CD4-positive, alpha-beta T cell treated with Interleukin-4 for 1 hour (primary cell): Measurements from ENCODE around the gene LDLRAP1.
A peak's percentile ranks its signal among the peaks of the same experiment; 100 is the strongest.

ENCODE experiments used
- DNase-seq, 2 donors: peaks; one replicate each; pipeline ENCODE4 v3.0.0-alpha.2; 2020 to 2022

The LDLRAP1 gene, protein sequence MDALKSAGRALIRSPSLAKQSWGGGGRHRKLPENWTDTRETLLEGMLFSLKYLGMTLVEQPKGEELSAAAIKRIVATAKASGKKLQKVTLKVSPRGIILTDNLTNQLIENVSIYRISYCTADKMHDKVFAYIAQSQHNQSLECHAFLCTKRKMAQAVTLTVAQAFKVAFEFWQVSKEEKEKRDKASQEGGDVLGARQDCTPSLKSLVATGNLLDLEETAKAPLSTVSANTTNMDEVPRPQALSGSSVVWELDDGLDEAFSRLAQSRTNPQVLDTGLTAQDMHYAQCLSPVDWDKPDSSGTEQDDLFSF

DNA sequence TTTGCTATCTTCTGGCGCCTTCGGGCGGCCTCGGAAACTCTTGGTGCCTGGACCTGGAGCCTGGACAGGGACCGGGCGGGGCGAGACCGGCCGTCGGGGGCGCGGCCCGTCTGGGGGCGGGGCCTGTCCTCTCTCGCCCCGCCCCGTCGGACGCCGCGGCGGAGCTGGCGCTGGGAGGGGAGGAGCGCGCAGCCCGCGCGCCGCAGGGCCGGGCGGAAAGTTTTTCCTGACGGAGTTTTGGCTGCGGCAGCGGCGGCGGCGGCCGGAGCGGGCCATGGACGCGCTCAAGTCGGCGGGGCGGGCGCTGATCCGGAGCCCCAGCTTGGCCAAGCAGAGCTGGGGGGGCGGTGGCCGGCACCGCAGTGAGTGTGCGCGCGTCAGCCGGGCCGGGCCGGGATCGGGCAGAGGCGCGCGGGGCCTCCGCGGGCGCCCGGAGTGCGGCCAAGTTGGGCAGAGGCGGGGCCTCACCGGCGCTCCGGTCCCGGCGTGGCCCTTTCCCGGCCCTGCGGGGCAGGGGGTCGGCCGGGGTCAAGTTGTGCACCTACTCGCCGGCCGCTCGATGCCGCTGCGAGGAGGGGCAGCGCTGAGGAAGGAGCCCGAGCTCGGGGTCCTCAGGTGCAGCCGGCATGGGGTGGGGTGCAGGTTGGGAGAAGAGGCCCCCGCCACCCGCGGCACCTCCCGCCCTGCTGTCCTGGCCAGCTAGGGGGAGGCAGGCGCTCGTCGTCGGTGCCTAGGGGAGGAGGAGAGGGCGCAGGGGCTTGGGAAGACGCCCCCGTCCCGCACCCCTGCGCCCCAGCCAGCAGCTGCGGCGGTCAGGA, at the start of gene LDLRAP1:
LDLRAP1 (plus strand) TSS at position 182 of the 818 bp plus-strand sequence; CDS start at position 275, 93 bp downstream.
- DNase-seq: peak; percentile 55 to 66

DNA sequence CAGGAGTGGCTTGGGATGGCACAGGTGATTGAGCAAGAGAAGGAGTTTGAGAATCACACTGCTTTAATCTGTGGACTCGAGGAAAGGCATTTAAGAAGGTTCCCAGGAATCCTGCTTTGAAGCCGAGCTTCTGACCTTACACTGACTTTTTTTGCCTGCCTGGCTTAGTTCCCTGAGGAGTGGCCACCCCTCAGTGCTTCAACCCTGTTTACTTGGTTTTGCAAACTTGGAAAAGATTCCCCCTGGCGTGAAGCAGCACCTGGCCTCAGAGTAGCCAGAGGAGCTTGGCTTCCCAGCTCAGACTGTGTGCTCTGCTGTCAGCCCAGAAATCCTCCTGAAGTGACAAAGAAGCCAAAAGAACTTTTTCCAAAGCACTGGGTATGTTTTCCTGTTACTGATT, 48.5 kb upstream of the LDLRAP1 start:
- DNase-seq: no peak

DNA sequence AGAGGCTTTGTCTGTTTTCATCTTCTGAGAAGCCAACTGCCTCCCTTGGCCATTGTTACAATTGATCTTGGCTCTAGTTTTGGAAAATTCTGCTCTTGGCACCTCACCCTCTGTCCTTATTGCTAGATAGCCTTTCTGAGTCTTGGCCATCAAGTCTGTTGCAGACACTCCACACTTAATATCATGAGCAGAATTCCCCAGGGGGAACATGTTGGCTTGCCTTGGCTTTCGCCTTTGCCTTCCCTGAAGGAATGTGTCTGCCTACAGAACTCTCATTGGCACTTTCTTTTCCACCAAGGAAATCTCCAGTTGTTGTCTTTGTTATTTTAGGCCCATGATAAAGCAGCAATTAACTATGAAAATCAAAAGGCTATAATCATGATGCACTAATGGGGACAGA, 42.7 kb upstream of the LDLRAP1 start:
- no peak for DNase-seq

DNA sequence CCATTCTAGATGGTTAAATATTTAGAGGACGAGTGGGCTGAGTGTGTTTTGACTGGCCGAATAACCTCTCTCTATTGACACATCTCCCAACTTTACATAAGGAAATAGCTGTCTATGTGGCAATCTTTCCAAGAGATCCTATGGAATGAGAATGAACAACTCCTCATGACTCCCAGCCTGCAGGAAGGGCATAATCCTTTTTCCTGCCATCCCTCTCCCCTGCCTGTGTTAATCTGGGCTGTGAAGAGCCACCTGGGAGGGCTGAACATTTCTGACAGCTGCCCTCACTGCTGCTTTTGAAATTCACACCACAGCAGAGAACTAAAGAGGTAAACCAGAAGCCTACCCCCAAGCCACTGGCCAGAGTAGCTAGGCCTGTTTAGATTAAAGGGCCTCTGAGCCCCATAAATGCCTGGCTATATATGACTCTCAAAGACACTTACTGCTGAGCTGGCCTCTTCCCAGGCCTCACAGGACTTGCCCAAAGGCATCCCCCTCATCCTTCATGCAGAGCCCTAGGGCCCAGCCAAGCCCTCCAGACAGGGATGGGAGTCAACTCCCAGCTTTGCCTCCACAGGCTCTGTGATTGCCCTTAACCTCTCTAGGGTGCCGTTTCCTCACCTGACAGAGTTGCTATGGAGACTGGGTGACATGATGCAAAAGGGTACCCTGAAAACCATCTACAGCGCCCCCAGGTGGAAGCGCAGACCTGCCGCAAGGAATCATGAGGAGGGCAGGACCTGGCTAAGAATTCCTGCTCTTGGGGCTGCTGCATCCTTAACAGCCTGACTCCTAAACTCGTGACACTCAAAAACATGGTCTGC, 42.0 kb upstream of the LDLRAP1 start:
- DNase-seq: peak in 1 of 2 donors; percentile 11

DNA sequence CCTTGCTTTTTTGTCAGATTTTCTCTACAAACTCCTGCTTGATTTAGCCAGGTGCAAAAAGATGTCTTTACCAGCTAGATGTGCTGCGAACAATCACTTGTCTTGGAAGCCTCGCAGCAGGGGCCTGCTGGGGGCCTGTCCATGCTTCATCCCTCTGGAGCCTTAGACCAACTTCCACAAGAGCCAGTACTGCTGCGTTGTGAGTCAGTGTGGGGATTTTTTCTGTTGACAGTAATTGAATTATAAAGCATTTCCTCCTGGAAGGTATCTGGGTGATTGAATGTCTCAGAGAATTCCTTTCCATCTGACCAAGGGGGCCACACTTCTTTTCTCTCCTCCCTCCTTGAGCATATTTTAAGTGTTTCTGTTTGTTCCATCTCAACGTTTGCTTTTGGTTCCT, 40.4 kb upstream of the LDLRAP1 start:
- DNase-seq: no peak

DNA sequence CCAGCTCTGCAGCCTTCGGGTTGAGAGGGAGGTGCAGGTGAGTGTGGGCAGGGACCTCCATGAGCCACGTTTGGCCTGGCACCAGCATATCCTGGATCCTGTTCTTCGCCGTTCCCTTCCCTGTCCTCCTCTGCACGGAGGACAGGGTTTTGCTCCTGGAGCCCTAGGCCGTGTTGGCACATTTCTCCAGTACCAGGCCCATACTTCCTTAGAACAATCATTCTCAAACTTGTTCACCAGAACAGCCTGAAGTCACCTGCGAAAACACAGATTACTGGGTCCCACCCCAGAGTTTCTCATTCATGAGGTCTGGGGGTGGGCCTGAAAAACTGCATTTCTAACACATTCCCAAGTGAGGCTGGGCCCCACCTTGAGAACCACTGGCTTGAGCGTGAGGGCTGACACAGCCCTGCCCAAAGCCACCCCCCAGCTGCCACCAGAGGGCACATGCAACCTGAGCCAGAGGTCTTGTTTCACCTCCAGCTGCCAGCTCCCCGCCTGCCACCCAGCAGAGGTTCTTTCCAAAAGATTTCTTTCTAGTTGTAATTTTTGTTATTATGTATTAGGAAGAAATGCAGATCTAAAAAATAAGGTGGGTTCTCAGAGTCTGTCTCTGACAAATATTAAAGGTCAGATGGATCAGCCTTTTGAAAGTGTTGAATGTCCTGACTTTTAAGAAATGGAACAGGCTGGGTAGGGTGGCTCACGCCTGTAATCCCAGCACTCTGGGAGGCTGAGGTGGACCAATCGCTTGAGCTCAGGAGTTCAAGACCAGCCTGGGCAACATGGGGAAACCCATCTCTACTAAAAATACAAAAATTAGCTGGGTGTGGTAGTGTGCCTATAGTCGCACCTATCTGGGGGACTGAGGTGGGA, 39.6 kb upstream of the LDLRAP1 start:
- DNase-seq: peak; percentile 70 to 73

DNA sequence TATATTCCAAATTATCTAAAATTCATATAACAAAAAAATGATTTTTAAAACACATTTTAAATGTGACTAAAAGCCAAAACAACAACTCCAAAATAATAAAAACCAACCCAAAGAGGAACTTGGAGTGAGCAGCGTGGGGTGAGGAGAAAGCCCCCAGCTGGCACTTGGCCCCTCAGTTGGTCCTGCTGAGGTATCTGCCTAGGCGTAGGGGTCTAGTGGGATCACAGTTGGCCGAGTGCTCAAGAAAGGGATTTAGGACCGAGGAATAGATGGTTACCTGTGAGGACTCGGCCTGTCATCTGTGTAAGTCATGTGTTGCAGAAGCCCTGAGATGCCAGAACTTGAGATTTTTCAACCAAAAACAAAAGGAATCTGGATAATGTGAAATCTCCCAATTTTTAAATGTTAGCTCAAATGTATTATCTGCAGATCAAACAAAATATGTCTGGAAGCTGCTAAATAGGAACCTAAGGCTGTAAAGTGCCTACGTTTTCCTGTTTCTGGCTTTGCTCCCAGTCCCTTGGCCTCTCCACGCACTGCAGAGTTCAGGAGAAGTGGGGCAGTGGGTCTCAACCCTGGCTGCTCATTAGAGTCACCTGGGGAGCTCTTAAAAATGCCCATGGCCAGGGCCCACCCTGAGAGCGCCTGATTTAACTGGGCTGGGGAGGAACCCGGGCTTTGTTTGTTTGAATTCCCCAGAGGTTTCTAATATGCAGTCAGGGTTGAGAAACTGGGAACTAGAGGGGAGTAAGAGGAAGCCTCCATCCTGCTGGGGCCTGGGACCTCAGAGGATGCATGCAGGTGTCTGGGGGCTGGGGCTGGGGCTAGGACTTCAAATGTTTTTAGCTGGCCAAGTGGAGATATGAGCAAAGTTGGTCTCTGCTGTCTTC, 38.5 kb upstream of the LDLRAP1 start:
- DNase-seq: no peak

DNA sequence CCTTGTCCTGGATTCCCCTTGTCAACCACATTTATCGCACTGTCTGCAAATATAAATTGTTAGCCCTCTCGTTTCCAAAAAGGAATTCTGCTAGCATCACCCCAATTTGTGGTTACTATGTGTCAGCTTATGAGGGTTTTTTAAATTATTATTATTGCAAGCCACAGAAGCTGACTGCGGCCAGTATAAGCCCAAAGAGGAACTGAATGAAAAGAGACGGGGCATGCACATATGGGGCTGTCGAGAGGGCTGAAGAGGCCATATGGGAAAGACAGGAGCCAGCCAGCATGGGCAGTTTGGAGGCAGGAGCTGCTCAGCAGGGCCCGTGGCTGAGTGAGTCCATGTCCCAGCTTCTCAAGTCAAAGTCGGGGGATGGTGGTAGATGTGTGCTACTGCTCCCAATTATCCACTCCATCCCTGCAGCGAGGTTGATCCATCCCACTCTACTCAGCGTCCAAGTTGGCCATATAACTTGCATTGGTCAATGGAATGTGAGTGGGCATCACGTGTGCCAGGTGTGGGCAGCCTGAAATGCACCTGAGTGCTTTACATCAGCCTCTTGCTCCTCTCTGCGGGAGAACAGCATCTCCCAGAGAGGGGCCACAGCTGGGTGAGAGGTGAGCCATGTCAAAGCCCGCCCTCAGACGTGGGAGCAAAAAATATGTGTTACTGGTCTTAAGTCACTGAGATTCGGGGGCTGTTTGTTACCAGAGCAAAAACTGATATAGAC, 37.6 kb upstream of the LDLRAP1 start:
- no peak for DNase-seq

DNA sequence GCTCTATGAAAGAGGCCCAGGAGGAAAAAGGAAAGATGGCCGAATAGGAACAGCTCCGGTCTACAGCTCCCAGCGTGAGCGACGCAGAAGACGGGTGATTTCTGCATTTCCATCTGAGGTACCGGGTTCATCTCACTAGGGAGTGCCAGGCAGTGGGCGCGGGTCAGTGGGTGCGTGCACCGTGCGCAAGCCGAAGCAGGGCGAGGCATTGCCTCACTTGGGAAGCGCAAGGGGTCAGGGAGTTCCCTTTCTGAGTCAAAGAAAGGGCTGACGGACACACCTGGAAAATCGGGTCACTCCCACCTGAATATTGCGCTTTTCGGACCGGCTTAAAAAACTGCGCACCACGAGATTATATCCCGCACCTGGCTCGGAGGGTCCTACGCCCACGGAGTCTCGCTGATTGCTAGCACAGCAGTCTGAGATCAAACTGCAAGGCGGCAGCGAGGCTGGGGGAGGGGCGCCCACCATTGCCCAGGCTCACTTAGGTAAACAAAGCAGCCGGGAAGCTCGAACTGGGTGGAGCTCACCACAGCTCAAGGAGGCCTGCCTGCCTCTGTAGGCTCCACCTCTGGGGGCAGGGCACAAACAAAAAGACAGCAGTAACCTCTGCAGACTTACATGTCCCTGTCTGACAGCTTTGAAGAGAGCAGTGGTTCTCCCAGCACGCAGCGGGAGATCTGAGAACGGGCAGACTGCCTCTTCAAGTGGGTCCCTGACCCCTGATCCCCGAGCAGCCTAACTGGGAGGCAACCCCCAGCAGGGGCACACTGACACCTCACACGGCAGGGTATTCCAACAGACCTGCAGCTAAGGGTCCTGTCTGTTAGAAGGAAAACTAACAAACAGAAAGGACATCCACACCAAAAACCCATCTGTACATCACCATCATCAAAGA, 36.6 kb upstream of the LDLRAP1 start:
- peak; percentile 38 to 41 for DNase-seq

DNA sequence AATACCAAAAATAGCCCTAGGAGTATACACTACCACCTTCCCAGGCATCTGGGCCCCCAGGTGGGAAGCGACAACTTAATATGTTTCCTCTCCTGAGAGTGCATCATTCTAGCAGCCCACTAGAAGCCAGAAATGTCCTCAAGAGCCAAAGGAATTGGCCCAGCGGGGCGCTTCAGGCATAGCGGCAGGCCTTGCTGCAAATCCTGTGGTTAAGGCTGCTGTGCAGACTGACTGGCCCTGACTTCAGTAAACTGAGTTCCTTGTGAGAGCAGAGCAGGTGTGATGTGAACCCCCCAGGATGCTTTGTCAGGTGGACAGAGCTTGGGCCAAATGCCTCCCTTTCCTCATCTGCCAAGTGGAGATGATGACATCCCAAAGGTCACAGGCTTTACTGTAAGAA, 29.7 kb upstream of the LDLRAP1 start:
- DNase-seq: no peak

DNA sequence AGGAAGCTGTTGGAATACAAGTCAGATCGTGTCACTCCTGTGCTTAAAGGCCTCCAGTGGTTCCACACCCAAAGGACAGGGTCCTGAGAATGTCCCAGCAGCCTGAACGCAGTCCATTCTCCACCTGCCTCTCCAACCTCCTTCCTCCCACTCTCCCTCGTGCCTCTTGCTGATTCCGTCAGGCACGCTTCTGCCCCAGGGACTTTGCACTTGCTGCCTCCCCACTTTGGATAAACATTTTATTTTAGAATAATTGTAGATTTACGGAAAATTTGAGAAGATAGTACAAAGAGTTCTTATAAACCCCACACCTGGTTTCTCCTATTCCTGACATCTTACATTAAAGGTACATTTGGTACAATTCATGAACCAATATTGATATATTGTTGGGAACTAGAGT, 28.4 kb upstream of the LDLRAP1 start:
- DNase-seq: no peak

DNA sequence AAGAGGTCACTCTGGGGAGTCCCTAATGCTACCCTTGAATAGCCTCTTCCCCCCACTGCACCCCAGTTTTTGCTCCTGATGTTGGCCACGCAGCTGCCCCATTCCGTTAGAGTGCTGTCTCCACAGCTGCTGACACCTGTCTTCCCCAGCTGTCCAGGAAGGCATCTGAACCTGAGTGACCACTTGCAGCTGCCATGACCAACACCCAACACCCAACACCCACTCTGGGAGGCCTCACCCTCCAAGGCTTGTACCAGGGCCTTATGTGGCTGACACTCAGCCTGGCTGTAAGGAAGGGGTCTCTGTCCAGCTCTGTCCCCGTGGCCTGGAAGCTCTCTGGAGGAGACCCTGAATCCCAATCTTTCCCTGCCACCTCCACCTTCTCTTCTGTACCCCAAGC, 26.7 kb upstream of the LDLRAP1 start:
- DNase-seq: no peak

DNA sequence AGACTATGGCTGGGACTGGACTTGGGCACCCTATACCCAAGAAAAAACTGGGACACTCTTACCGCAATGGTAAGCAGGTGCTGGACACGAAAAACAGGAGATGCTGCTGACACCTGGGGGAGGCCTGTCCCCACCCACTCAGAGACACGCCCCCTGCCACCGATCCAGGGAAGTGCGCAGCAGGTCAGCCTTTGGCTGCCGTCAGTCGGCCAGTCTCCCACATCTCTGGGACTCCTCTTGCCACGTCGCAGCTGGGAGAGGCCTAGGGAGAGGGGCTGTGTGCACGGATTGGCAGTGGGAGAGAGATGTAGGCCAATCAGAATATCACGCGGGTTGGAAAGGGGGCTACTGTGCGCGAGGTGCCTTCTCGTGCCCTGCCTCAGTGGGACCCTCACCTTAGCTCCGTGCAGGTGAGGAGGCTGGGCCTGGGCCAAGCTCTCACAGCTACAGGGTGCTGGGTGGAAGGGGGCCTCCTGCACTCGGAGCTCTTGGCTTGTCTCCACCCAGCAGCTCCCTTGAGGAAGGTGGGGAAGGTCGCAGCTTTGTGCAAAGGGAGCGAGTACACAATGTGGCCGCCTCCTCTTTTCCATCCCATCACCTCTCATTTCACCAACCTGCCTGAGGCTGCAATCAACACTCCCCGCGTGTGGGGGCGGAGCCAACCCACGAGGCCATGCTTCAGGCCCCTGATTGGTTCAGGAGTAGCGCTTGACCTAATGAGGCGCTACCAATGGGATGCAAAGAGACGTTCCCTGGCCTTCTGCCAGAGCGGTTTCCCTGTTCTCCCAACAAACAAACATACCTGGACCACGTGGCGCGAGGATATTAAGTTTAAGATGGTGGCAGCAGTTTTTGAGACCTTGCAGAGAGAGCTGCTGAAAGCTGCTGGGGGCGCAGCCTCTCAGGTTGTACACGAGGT, 25.7 kb upstream of the LDLRAP1 start:
- DNase-seq: no peak

DNA sequence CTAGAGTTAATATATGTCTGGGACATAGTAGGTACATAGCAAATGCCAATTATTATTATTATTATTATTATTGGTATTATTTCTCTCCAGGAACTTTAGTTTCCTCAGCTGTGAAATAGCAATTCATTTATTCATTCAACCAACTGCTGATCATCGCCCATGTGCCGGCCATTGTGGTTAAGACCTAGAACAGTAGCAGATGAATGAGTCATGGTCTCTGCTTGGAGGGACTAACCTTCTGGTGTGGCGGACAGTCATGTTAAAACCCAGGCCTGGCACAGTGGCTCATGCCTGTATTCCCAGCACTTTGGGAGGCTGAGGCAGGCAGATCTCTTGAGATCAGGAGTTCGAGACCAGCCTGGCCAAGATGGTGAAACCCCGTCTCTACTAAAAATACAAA, 23.8 kb upstream of the LDLRAP1 start:
- DNase-seq: no peak

DNA sequence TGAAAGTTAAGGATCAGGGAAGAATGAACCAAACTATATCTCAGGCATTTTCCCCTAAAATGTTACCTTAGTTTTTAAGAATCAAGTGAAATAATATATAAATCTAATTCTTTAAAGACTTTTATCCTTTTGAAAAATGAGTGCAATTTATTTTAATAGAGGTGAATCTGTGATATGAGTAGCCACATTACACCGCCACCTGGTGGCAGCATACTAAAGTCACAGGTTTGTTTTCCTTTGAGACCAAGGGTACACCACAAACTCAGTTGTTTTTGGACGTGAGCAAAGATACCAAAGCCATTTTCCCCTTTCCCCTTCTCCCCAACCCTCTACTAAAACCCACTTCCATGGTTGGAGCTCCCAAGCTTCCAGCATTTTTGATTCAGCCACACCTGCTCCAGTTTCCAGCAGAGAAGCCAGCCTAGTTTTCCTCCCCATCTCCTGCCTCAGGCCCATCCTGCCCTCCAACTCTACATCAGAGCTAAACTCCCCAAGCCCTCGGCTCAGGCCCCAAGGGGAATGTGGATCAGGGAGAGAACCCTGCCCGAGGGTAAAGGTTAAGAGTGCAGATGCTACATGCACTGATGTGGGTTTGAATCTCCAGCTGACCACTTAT, 22.9 kb upstream of the LDLRAP1 start:
- peak; percentile 71 to 73 for DNase-seq

DNA sequence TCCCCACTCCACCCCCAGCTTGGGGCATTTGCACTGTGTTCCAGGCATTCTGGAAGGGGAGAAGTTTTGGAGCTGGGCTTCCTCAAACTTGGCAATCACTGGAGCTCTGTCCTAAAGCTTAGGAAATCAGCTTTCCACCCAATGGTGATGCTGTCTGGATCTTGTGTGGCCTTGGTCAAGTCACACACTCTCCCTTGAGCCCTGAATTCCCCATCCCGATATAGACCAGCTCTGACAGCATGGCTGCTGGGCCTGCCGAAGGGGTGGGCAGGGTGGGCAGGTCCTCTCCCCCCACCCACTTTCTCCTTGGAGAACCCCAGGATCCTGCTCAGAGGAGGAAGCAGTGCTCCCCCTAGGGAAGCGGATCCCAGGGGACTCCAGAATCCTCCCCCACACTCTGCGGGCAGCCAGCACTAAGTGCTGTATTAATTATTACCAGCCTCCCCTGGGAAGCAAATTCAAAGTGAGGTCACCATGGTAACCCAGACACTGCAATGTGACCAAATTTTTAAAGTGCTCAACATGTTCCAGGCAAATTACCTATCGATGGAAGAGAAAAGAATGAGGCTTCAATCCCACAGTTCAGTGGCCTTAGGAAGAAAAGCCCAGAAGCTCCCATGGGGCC, 21.3 kb upstream of the LDLRAP1 start:
- DNase-seq: no peak

DNA sequence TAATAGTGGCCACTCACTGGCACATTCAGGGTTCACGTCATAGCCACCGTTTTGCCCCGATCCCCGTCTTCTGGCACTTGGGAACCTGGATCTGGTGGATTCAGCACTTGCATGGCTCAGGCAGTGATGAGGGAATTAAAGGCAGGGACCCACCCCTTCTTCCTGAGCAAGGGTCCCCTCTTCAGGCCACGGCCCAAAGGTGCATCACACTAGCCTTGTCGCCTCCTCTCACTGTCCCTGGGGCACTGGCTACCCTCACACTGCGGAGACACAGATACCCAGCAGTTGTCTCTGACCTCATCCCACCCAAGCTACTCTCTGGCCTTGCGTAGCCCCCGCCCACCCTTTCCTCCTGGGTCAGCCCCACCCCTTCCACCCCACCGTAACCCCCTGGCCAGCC, 19.9 kb upstream of the LDLRAP1 start:
- no peak for DNase-seq
